Stimulated activated CD8-positive, alpha-beta memory T cell treated with anti-CD3 and anti-CD28 coated beads, Interleukin-15, amount 100 ng/mL, for 1 hour (primary cell): ENCODE data around the gene SKI.

Experiments used
- DNase-seq: peaks from one replicate; pipeline ENCODE4 v3.0.0-alpha.2; 2020; ENCODE audit warnings: low read depth

Gene SKI

DNA sequence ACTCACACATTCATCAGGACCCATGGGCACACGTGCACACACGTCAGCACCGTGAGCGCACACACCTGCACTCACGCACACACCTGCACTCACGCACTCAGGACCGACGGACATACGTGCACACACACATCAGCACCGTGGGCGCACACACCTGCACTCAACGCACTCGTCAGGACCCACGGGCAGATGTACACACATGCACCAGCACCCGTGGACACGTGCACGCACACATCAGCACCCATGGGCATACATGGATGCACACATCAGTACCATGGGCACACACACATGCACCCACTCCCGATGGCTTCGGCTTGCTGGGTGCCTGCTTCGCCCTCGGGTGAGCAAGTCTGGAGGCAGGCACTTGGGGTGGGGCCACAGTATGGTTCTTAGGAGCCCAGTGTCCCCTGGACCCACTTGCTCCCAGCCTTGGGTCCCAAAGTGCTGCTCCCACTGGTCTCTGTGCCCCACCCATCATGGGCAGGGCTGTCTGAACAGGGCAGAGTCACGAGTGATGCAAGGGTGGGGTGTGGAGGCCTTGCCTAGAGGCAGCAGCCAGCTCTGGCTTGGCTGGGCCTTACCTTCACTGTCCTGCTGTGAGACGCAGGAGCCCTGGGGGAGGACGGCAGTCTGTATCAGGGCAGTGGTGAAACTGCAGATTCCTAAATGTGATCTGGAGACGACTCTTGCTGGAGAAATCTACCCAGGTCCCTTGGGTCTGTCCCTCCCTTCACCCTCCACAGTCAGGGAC, 49.8 kb downstream of the SKI start:
- no peak for DNase-seq

GRCh38 chr1:2278591-2279209, 50.6 kb downstream of the SKI start:
- no peak for DNase-seq

DNA sequence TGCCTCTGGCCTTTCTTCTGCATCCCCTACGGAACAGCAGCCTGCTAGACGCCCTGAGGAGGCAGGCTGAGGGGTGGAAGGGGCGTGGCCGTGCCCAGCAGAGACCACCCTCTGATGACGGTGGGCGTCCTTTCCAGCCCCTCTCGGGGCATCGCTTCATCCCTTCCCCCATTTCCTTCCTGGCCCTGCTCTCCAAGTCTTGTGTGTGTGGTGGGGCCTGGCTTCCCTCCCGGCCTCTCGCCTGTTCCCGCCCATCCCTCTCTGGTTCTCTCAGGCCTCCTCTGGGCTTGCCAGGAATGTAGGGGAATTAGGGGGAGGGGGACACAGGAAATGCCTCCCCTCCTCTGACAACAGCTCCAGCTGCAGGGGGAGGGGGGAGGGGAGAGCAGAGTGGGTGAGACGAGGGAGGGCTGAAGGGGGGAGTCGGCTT, 51.1 kb downstream of the SKI start:
- DNase-seq: no peak

- DNase-seq: no peak
These were observed 51.7 kb downstream of the SKI start for GRCh38 chr1:2279817-2280216.

DNA sequence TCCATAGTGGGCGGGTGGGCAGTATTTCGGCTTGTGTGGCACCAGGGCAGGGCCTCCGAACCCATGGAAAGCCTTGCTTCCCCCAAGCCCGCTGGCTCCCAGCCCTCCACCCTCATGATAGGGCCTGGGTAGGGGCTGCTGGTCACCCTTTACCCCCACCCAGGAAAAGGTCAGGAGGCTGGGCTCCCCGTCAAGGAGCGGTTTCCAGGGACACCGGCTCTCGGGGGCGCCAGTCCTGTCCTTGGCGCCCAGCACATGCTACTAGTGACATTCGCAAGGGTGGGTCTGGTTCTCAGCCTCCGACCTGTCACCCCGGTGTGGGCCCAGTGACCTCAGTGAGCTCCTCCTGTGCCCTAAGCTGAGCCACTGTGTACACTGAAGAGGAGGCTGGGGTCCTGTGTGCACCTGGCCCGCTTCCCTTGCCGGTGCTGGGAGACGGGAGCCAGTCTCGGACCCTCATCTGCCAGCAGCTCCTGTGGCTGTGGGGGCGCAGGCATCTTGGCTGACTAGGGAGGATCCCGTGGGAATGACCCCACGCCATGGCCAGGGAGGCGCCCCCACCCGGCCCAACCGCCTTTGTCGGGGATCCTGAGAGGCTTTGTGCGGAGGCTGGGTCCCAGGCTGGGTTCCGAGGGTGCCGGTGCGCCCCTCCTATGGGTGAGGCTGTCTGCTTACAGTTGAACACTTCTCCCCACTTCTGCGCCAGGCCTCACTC, 54.6 kb downstream of the SKI start:
- DNase-seq: no peak

DNA sequence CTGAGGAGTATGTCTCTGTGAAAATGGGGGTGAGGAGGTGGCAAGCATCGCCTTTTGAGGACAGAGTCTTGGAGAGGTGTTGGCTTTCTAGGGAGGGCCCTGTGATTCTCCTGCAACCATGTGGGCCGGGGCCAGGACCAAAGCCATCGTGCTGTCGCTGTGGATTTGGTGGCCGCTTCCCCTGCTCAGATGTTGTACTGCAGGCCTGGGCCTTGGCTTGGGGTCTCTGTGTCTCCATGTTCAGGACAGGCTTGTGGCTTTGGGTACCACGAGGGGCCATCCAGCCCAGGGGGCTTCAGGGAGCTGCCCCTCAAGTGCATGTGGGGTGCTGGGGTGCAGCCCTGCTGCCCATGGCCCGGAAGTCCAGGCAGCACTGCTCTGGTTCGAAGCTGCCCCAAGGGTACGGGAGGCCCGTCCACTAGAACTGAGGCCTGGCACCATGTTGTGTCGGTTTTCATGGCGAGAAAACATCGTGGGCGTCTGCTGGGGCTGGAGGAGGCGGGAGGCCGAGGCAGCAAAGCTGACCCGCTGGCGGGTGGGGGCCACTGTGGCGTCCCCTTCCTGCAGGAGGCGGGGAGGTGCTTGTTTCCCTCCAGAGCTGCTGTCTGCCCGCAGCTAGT, 55.4 kb downstream of the SKI start:
- DNase-seq: no peak

GRCh38 chr1:2283991-2284895, 56.1 kb downstream of the SKI start:
- DNase-seq: no peak

DNA sequence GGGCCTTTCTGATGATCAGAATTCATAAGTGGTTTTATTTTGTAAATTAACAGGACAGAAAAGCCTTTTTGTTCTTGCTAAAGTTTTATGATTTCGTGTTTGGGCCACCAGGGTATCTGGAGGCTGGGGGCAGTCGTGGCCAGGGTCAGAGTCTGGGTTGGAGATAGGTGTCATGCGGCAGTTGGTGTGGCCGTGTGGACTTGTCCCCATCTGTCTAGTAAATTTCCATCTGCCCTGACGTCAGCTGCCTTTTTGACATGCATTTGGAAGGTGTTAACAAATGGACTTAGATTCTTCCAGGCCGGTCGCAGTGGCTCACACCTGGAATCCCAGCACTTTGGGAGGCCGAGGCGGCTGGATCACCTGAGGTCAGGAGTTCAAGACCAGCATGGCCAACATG, 56.8 kb downstream of the SKI start:
- no peak for DNase-seq

DNA sequence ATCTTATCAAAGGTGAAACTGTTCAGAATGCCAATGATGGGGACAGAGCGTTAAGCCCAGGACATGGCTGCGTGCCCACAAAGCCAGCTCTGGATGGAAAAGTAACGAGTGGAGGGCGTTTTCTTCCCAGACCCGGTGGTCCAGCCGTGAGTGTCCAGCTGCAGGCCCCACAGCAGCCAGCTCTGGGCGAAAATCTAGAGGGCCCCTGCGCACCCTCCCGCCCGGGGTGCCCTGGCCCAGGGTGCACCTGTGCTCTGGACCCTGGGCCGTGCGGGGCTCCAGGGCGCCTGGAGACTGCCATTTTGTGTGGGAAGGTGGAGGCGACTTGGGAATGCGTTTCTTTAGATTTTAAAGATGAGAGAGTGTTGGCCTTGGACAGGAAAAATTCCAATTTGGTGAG, 58.8 kb downstream of the SKI start:
- DNase-seq: no peak

GRCh38 chr1:2287649-2288048, 59.5 kb downstream of the SKI start:
- no peak for DNase-seq

DNA sequence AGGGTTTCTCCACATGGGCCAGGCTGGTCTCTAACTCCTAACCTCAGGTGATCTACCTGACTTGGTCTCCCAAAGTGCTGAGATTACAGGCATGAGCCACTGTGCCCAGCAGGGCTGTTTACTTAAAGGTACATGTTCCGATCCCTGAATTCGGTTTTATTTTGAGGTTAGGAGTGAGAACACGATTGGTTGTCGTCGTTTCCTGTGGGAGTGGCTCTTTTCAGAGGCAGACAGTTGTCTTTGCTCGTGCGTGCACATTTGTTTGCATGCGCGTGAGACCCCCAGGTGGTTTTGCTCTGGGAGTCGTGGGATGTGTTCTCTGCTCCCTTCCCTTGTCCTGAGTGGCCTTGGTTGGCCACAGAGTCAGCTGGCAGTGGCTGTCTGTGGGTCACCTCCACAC, 60.2 kb downstream of the SKI start:
- DNase-seq: no peak

DNA sequence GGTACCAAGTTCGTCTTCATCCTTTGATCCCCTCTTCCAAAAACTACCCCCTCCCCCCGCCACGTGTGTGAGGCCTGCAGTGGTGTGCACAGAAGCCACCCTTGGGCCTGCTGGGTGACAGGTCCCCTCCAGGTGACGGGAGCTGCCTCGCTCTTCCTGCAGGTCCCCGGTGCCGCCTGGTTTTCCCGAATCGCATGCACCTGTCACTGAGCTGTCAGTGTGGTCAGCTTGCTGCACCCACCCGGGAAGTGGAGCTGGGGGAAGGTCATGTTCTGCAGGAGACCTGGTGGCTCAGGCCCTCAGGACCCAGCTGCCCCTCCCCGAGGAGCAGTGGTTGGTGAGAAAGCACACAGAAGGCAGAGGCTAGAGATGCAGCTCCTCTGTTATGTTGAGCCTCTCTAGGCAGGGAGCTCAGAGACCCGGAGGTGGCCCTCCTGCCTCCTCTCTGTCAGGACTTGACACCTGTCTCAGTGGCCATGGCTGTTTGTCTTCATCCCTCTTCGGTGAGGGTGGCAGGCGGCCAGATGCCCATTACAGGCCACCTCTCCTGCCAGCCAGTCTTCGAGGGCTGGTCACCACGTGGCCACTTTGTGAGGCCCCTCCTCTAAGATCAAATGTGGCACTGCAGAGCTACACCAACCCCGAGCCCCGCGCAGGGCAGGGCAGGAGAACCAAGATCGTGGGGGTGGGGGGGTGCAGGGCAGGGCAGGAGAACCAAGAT, 60.9 kb downstream of the SKI start:
- no peak for DNase-seq

DNA sequence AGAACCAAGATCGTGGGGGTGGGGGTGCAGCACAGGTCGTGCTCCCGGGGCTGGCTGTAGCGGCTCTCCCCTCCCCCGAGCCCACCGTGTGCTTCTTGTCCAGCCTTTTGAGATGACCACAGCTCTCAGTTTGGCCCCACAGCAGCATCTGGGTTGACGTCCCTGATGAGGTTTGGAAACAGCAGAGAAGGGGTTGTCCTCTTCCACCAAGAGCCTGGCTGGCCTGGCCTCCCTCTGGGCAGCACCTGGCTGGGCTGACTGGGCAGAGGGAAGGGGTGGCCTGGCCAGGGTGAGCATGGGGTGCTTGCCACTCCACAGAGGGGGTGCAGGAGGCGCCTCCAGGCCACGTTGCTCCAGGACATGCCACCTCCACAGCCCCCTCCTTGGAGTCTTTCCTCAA, 61.5 kb downstream of the SKI start:
- DNase-seq: no peak

- DNase-seq: no peak
These were observed 62.1 kb downstream of the SKI start for GRCh38 chr1:2290171-2290578.

- DNase-seq: peak; percentile 68
These were observed 62.7 kb downstream of the SKI start for GRCh38 chr1:2290595-2291510.

- no peak for DNase-seq
These were observed 63.5 kb downstream of the SKI start for GRCh38 chr1:2291577-2291976.

DNA sequence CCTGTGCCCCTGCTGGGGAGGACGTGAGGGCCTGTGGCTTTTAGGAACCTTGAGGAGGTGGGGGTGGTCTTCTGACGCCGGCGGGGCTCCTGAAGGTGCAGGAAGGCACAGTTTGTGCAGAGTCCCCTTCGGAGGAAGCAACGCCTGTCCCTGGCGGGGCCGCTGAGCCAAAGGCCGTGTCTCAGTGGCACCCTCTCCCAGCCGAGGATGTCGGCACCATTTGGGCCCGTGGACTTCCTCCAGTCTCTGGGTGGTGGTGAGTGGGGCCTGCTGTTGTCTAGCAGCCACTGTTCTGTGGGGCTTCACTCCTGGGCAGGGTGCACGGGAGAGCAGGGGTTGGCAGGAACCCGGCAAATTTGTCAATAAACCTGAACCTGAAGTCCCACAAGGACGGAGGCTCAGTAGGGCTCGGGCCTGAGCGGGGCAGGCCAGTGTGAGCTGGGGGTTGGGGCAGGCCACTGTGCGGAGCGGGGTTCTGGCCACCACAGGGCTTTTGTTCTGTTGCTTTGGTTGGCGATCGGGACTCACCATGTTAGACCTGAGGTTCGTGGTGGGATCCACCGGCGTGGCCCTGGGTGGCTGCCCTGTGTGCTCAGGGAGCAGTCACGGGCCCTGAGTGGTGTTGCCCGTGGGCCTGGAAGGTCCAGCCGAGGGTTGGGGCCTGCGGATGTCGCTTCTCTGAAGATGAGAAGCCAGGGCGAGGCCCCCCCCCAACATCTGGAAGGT, 64.8 kb downstream of the SKI start:
- no peak for DNase-seq

GRCh38 chr1:2294033-2294724, 66.1 kb downstream of the SKI start:
- DNase-seq: no peak

DNA sequence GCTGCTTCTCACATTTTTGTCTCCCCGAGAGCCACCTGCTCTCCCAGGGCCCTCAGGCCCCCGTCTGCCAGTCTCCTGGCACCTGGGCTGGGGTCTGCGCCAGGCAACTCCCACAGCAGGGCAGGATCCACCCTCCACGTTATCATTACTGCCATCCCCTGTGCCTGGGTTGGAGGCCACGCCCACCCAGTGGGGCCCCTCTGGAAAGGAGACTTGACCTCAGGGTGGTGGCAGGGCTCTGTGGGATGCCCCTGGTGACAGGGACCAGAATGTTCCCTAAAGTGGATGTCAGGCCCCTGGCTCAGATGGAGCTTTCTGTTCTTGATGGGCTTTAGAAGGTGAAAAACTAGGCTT, 66.6 kb downstream of the SKI start:
- no peak for DNase-seq
